Natural killer cell (primary cell): ENCODE data around the gene CTDP1. TPM values are rescaled to one million over a fixed set of nuclear protein-coding genes. Genes with fewer than 3 reads are reported as not detected.

Source experiments
- ATAC-seq, 3 donors: fragments of 150-1000 bp in 2 of 3; fragments of 200-7000 bp in 1 of 3; cut with Tn5 transposase; 1 replicate in 1 of 3; 2 replicates in 2 of 3; pipeline ENCODE4 v1.10.0; 2021; ENCODE audit warnings: mild to moderate bottlenecking in 2 of 3, moderate library complexity in 2 of 3
- DNase-seq, 2 donors: peaks; one replicate each; pipeline versions ENCODE4 v3.0.0 to v3.0.0-alpha.2; 2013 to 2021; ENCODE audit warnings: mixed read lengths in 1 of 2
- H3K27ac ChIP-seq: one replicate; pipeline ENCODE4 v1.5.1; 2013; ENCODE audit warnings: mild to moderate bottlenecking, low read length
- H3K27me3 ChIP-seq: one replicate; pipeline ENCODE4 v1.6.1; 2013; ENCODE audit warnings: low read length; ENCODE audit not compliant: control insufficient read depth, insufficient read depth
- H3K36me3 ChIP-seq: one replicate; pipeline ENCODE4 v1.6.1; 2013; ENCODE audit warnings: low read length; ENCODE audit not compliant: control insufficient read depth, insufficient read depth
- H3K4me1 ChIP-seq: one replicate; pipeline ENCODE4 v1.6.1; 2013; ENCODE audit warnings: low read length; ENCODE audit not compliant: control insufficient read depth, insufficient read depth
- H3K4me3 ChIP-seq: one replicate; pipeline ENCODE4 v1.5.1; 2013; ENCODE audit warnings: low read length
- H3K9me3 ChIP-seq: one replicate; pipeline ENCODE4 v1.6.1; 2013; ENCODE audit warnings: low read length; ENCODE audit not compliant: control insufficient read depth, insufficient read depth
- H3K27ac Mint-ChIP-seq, 2 donors: one replicate each; pipeline ENCODE4 v1.8.0; 2022; ENCODE audit warnings: mild to moderate bottlenecking in 2 of 2, mixed read lengths in 2 of 2, moderate library complexity in 1 of 2
- H3K27me3 Mint-ChIP-seq, 2 donors: one replicate each; pipeline ENCODE4 v1.8.0; 2022; ENCODE audit warnings: low read depth in 2 of 2, mixed read lengths in 2 of 2
- H3K36me3 Mint-ChIP-seq: one replicate; pipeline ENCODE4 v1.8.0; 2022; ENCODE audit warnings: mixed read lengths
- H3K4me1 Mint-ChIP-seq, 2 donors: one replicate each; pipeline ENCODE4 v1.8.0; 2022; ENCODE audit warnings: mixed read lengths in 2 of 2
- H3K4me3 Mint-ChIP-seq: one replicate; pipeline ENCODE4 v1.8.0; 2022; ENCODE audit warnings: mild to moderate bottlenecking, moderate library complexity, mixed read lengths
- H3K9me3 Mint-ChIP-seq, 2 donors: one replicate each; pipeline ENCODE4 v1.8.0; 2022; ENCODE audit warnings: mixed read lengths in 2 of 2
- CTCF ChIP-seq: fragments of 200-600 bp; IDR thresholded peaks from one replicate; pipeline ENCODE4 v1.8.0; 2022; ENCODE audit warnings: antibody characterized with exemption
- WGBS: methylation state at CpG from one replicate; pipeline ENCODE4 v1.1.7; 2013; ENCODE audit warnings: missing lambda C conversion rate; ENCODE audit not compliant: insufficient coverage; 5-methylcytosine and 5-hydroxymethylcytosine counted together
- intact Hi-C: fragments of 100-400 bp; cut with micrococcal nuclease; formaldehyde crosslinking; loops from one replicate; pipeline ENCODE4 v1.14.2; 2022
- total RNA-seq, 4 donors: library from RNA; stranded (reverse); fragments of 120-200 nt in 1 of 4; gene quantifications; one replicate each; pipeline versions ENCODE4 v1.2.3 to v1.2.4, GENCODE V29; 2013 to 2022

Gene CTDP1
- total RNA-seq, 3 donors from 2014 or later (not counting 1 experiment from before 2014, with no cell fraction given) = 66.9 to 89.4 (median 77.1) TPM

- Histone ChIP-seq H3K4me3 (no peak overlapping the region), H3K27me3 (no peaks in the 10 kb centered on the region), H3K36me3 (no peaks in the 10 kb centered on the region), H3K4me1 (no peaks in the 10 kb centered on the region), H3K27ac (no peak overlapping the region), H3K9me3 (no peaks in the 10 kb centered on the region)
- Mint-ChIP-seq H3K36me3 (no peaks in the 10 kb centered on the region), H3K9me3 (no peaks in the 10 kb centered on the region), H3K4me3 (no peak overlapping the region), H3K27ac (no peak overlapping the region), H3K27me3 (no peaks in the 10 kb centered on the region), H3K4me1 (no peaks in the 10 kb centered on the region)
- WGBS = 96% methylated on average over 19 of the region's 19 CpGs
- intact Hi-C loops = loop anchor here (10.0 kb wide), 1 partner anchor 148 kb away; no protein-coding TSS in a partner anchor
- DNase-seq (no peak), ATAC-seq (no peak)
- TF ChIP-seq CTCF = no peak
These were observed 6.9 kb upstream of the CTDP1 start for GRCh38 chr18:79672490-79673276.

GRCh38 chr18:79677221-79677620 is 2.4 kb upstream of the CTDP1 start:
- H3K27ac ChIP-seq = no peak overlapping the region
- peaks cover 26 to 31% of the 10 kb centered on the region in 2 donors for H3K4me1 Mint-ChIP-seq
- H3K27me3 Mint-ChIP-seq = no peaks in the 10 kb centered on the region
- H3K27ac Mint-ChIP-seq = peak overlapping the region in 1 of 2 donors; percentile 96
- WGBS = 92% methylated on average over 5 of the region's 6 CpGs
- no peaks in the 10 kb centered on the region for H3K36me3 Mint-ChIP-seq
- ATAC-seq (no peak), DNase-seq (no peak)
- no peaks in the 10 kb centered on the region for H3K9me3 Mint-ChIP-seq
- H3K36me3 ChIP-seq = no peaks in the 10 kb centered on the region
- peaks cover 28% of the 10 kb centered on the region for H3K4me1 ChIP-seq
- no peak overlapping the region for H3K4me3 Mint-ChIP-seq
- TF ChIP-seq CTCF = no peak
- intact Hi-C loops = loop anchor here (10.0 kb wide), 1 partner anchor 152 kb away; no protein-coding TSS in a partner anchor
- no peak overlapping the region for H3K4me3 ChIP-seq
- no peaks in the 10 kb centered on the region for H3K9me3 ChIP-seq
- H3K27me3 ChIP-seq = no peaks in the 10 kb centered on the region

GRCh38 chr18:79677840-79678239 is 1.8 kb upstream of the CTDP1 start:
- no peak for TF ChIP-seq CTCF
- H3K27ac Mint-ChIP-seq = peak overlapping the region; percentile 96 to 99
- 92% methylated on average over 8 of the region's 9 CpGs for WGBS
- ATAC-seq (no peak), DNase-seq (no peak)
- H3K27me3 Mint-ChIP-seq = no peaks in the 10 kb centered on the region
- no peak overlapping the region for H3K4me3 ChIP-seq
- no peaks in the 10 kb centered on the region for H3K36me3 Mint-ChIP-seq
- no peaks in the 10 kb centered on the region for H3K9me3 ChIP-seq
- peaks cover 31 to 37% of the 10 kb centered on the region in 2 donors for H3K4me1 Mint-ChIP-seq
- no peaks in the 10 kb centered on the region for H3K27me3 ChIP-seq
- H3K4me3 Mint-ChIP-seq = no peak overlapping the region
- H3K9me3 Mint-ChIP-seq = no peaks in the 10 kb centered on the region
- H3K36me3 ChIP-seq = peaks cover 1% of the 10 kb centered on the region
- intact Hi-C loops = loop anchor here (2.0 to 10.0 kb wide), 2 partner anchors 153 to 277 kb away; no protein-coding TSS in a partner anchor
- peak overlapping the region; percentile 100 for H3K27ac ChIP-seq
- H3K4me1 ChIP-seq = peaks cover 34% of the 10 kb centered on the region
